ENCODE measurements around the gene GNB1. TPM values are rescaled to one million over a fixed set of nuclear protein-coding genes. Genes with fewer than 3 reads are reported as not detected.

Gene GNB1
- total and polyA plus RNA-seq, 2 of the 4 experiments (the other 2 are of a cell fraction): 73.5 to 371 TPM

- H2AK9ac ChIP-seq (replicated peaks; ENCODE audit: low read depth, low read length, poor library complexity): no peak overlapping the region
- no peak overlapping the region for H2AFZ ChIP-seq (replicated peaks; ENCODE audit: low read length, poor library complexity)
- no peak overlapping the region for H3K4me2 ChIP-seq (ENCODE audit: low read depth, low read length)
- no peak overlapping the region for H4K91ac ChIP-seq (ENCODE audit: insufficient read depth, low read depth, low read length)
- 92% methylated on average over 15 of the region's 25 CpGs; no CpG with 5 or more reads in 1 of the 2 experiments for WGBS, 2 experiments (ENCODE audit: extremely low coverage in 2 of 2, insufficient read length in 1 of 2)
- in situ Hi-C loops (cut with MboI; ENCODE audit: low sequenced_read_pairs): no loop called here
- CTCF ChIA-PET: no interaction called here
- peaks cover 66% of the 10 kb centered on the region for H3K36me3 ChIP-seq (ENCODE audit: control insufficient read depth, insufficient read depth, low read length)
- no peak overlapping the region for H3K4ac ChIP-seq (ENCODE audit: low read depth, low read length)
- H2BK20ac ChIP-seq (ENCODE audit: low read depth, low read length): no peak overlapping the region
- no peak overlapping the region for H3K18ac ChIP-seq (ENCODE audit: low read depth, low read length)
- H4K20me1 ChIP-seq (ENCODE audit: insufficient read depth, low read length): peaks cover 13% of the 10 kb centered on the region; the same call in 1 of the 2 replicates
- no peaks in the 10 kb centered on the region for H3K9me3 ChIP-seq (ENCODE audit: control insufficient read depth, insufficient read depth, low read length)
- no peak overlapping the region for H3K27ac ChIP-seq (ENCODE audit: insufficient read depth, low read length)
- H3K23ac ChIP-seq (ENCODE audit: low read depth, low read length): no peak overlapping the region
- BruUV-seq (replicated peaks): no TSS peak
- POLR2A ChIA-PET (ENCODE audit: unreplicated experiment): no interaction called here
- no peaks in the 10 kb centered on the region; the same call in 1 of the 2 replicates for H3K9me1 ChIP-seq (ENCODE audit: insufficient read depth, low read length)
- H2AK5ac ChIP-seq (ENCODE audit: low read depth, low read length): no peak overlapping the region
- H3K4me3 ChIP-seq (ENCODE audit: insufficient read depth, low read depth, low read length): no peak overlapping the region
- no peak overlapping the region for H4K8ac ChIP-seq (ENCODE audit: low read depth in 2 of 2, low read length in 2 of 2)
- H3K79me1 ChIP-seq (ENCODE audit: low read depth in 1 of 2, low read length in 2 of 2): peaks cover 5 to 25% of the 10 kb centered on the region in 2 experiments; a peak in 3 of 4 replicates
- H3K9ac ChIP-seq (ENCODE audit: low read depth, low read length): no peak overlapping the region
- TF ChIP-seq CEBPB (IDR thresholded peaks at IDR 0.05; ENCODE audit: low read depth, low read length): no peak
- no peak for TF ChIP-seq BHLHE40 (IDR thresholded peaks at IDR 0.05; ENCODE audit: low read depth, low read length)
- no peak for TF ChIP-seq POLR2A (IDR thresholded peaks at IDR 0.05; ENCODE audit: low read depth, low read length)
- TF ChIP-seq FOS (IDR thresholded peaks at IDR 0.05; ENCODE audit: low read depth, low read length): no peak
- TF ChIP-seq SMC3 (IDR thresholded peaks at IDR 0.05; ENCODE audit: low read depth, low read length): no peak
- no peak for TF ChIP-seq RCOR1 (IDR thresholded peaks at IDR 0.05; ENCODE audit: insufficient replicate concordance, low read length)
- no peak for TF ChIP-seq MAZ (IDR thresholded peaks at IDR 0.05; ENCODE audit: borderline replicate concordance, low read depth, low read length)
- TF ChIP-seq USF2 (IDR thresholded peaks at IDR 0.05; ENCODE audit: low read depth, low read length): no peak
- no peak for TF ChIP-seq CHD1 (IDR thresholded peaks at IDR 0.05; ENCODE audit: low read depth, low read length)
- TF ChIP-seq MAFK (IDR thresholded peaks at IDR 0.05; ENCODE audit: low read depth, low read length): no peak
- no peak for TF ChIP-seq ELK1 (IDR thresholded peaks at IDR 0.05; ENCODE audit: borderline replicate concordance, low read depth, low read length)
- no peak for TF ChIP-seq RFX5 (IDR thresholded peaks at IDR 0.05; ENCODE audit: low read depth, low read length)
- no peak for TF ChIP-seq NFE2L2 (IDR thresholded peaks at IDR 0.05; ENCODE audit: low read depth, low read length)
- TF ChIP-seq MXI1 (IDR thresholded peaks at IDR 0.05; ENCODE audit: borderline replicate concordance, low read depth, low read length): no peak
- TF ChIP-seq CTCF (conservative IDR thresholded peaks at IDR 0.05; ENCODE audit: low read depth, low read length): no peak
- no peak for TF ChIP-seq RAD21 (IDR thresholded peaks at IDR 0.05; ENCODE audit: low read length)
- intact Hi-C loops (cut with micrococcal nuclease): no loop called here
- no peak overlapping the region for H3K14ac ChIP-seq (replicated peaks; ENCODE audit: low read depth, low read length)
- ATAC-seq (ENCODE audit: low read depth) (no peak), DNase-seq (no peak)
- H3K27me3 ChIP-seq (ENCODE audit: control insufficient read depth, insufficient read depth, low read length): no peaks in the 10 kb centered on the region
- H3K56ac ChIP-seq (ENCODE audit: extremely low read depth, insufficient read depth, low read length): no peak overlapping the region
- H2BK5ac ChIP-seq (ENCODE audit: low read depth, low read length, poor library complexity, severe bottlenecking): no peak overlapping the region
- no peak overlapping the region for H2BK15ac ChIP-seq (ENCODE audit: low read depth, low read length)
- H4K5ac ChIP-seq (ENCODE audit: low read depth, low read length): no peak overlapping the region
- no peaks in the 10 kb centered on the region for H3K4me1 ChIP-seq (ENCODE audit: control insufficient read depth, insufficient read depth, low read length)
- no peak overlapping the region for H2BK120ac ChIP-seq (ENCODE audit: low read depth, low read length)
- dilution Hi-C loops (cut with HindIII; ENCODE audit: low sequenced_read_pairs, unreplicated experiment): no loop called here
Observed at GRCh38 chr1:1757422-1758058, 133.3 kb downstream of the GNB1 start.

Data from IMR-90 (cell line).